ENCODE measurements around the gene ZNF684. TPM values are rescaled to one million over a fixed set of nuclear protein-coding genes. Genes with fewer than 3 reads are reported as not detected.

Gene ZNF684
- total RNA-seq, 4 donors from 2014 or later, result 2.3 to 11.5 (median 5.0) TPM

DNA sequence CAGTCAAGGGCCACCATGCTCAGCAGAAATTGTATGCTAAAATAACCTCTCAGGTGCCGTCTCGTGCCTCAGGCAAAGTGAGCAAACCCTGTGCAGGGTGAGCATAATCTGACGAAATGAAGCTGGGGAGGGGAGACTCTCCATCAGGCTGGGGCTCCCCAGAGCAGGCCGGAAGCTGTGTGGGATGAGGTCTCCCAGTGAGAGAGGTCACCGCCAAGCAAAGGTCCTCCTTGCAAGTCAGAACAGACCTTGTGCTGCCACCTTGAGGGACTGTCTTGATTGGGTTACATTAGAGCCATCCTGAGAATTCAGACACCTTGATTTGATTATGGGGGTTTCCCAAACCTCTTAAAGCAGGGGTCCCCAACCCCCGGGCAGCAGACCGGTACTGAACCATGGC lies 64.2 kb downstream of the ZNF684 start:
- no peak for ATAC-seq

More for the DNA sequence above, 64.2 kb downstream of the ZNF684 start:
- H3K9me3 ChIP-seq, result no peaks in the 10 kb centered on the region
- peaks cover 10% of the 10 kb centered on the region for H3K27me3 ChIP-seq
- H3K4me1 ChIP-seq, result peaks cover 0 to 8% (median 0%) of the 10 kb centered on the region in 3 donors
- no peaks in the 10 kb centered on the region for H3K36me3 ChIP-seq
- H3K4me3 ChIP-seq, result no peak overlapping the region
- TF ChIP-seq EP300 (IDR thresholded peaks at IDR 0.05), result no peak
- TF ChIP-seq, protein P1, sequence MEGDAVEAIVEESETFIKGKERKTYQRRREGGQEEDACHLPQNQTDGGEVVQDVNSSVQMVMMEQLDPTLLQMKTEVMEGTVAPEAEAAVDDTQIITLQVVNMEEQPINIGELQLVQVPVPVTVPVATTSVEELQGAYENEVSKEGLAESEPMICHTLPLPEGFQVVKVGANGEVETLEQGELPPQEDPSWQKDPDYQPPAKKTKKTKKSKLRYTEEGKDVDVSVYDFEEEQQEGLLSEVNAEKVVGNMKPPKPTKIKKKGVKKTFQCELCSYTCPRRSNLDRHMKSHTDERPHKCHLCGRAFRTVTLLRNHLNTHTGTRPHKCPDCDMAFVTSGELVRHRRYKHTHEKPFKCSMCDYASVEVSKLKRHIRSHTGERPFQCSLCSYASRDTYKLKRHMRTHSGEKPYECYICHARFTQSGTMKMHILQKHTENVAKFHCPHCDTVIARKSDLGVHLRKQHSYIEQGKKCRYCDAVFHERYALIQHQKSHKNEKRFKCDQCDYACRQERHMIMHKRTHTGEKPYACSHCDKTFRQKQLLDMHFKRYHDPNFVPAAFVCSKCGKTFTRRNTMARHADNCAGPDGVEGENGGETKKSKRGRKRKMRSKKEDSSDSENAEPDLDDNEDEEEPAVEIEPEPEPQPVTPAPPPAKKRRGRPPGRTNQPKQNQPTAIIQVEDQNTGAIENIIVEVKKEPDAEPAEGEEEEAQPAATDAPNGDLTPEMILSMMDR (IDR thresholded peaks at IDR 0.05), result no peak
- TF ChIP-seq POLR2A (IDR thresholded peaks at IDR 0.05), result no peak
- no peak for TF ChIP-seq POLR2AphosphoS5 (IDR thresholded peaks at IDR 0.05)
- WGBS, 2 donors (ENCODE audit: low coverage in 1 of 2), result no CpG with 5 or more reads among the region's 7 CpGs
- H3K27ac ChIP-seq, result no peak overlapping the region

Small RNAs within 50 kb of the gene (small RNA-seq; reads per million reads assigned to genes)
- gene AL356379.1, result 0 reads per million in 4 donors

Other genes with a start within 250 kb of the ZNF684 start
- 10 to 100 TPM in 1 of 4 donors, 1 to 10 TPM in 3; 1.6 to 12.0 (median 4.9) TPM for gene COL9A2, start 214.4 kb upstream of the ZNF684 start, total RNA-seq
- gene SMAP2, start 157.9 kb upstream of the ZNF684 start, total RNA-seq, result 10 to 100 TPM; 19.9 to 43.2 (median 26.6) TPM
- 1 to 10 TPM in 2 of 4 donors, under 1 TPM in 1, not detected in 1; 0.54 to 1.4 (median 1.2) TPM for gene ZFP69B, start 81.2 kb upstream of the ZNF684 start, total RNA-seq
- 1 to 10 TPM; 2.0 to 6.1 (median 4.2) TPM for gene ZFP69, start 54.3 kb upstream of the ZNF684 start, total RNA-seq
- 1 to 10 TPM; 5.4 to 8.8 (median 8.0) TPM for gene EXO5, start 22.9 kb upstream of the ZNF684 start, total RNA-seq
- 10 to 100 TPM in 2 of 4 donors, 1 to 10 TPM in 2; 4.4 to 23.6 (median 10.0) TPM for gene RIMS3, start 134.0 kb downstream of the ZNF684 start, total RNA-seq
- gene NFYC, start 160.1 kb downstream of the ZNF684 start, total RNA-seq, result 10 to 100 TPM; 32.4 to 54.2 (median 46.5) TPM

Data from gastroesophageal sphincter (tissue), 4 donors.